SK-N-SH treated with all-trans-retinoic acid at 6 μM for 48 hours (cell line): Measurements from ENCODE around the gene EVI5.

Source experiments
- ARNTL ChIP-seq: fragments of 450-650 bp; formaldehyde crosslinking; IDR thresholded peaks from 2 replicates; pipeline ENCODE4 v1.5.0; 2020; ENCODE audit warnings: low read depth, mild to moderate bottlenecking, moderate library complexity, borderline replicate concordance
- CSRNP3 ChIP-seq: fragments of 250-450 bp; sonication (Bioruptor Pico); IDR thresholded peaks from 2 replicates; pipeline ENCODE4 v1.5.1; 2021; ENCODE audit warnings: mild to moderate bottlenecking, moderate library complexity
- POU6F1 ChIP-seq: fragments of 250-450 bp; sonication (Bioruptor Pico); IDR thresholded peaks from 2 replicates; pipeline ENCODE4 v1.8.0; 2021; ENCODE audit warnings: low read depth, mild to moderate bottlenecking, moderate library complexity, borderline replicate concordance
- PPARA ChIP-seq: fragments of 250-450 bp; sonication (Bioruptor Pico); IDR thresholded peaks from 2 replicates; pipeline ENCODE4 v1.5.0; 2020; ENCODE audit warnings: mild to moderate bottlenecking, borderline replicate concordance
- TSHZ2 ChIP-seq: fragments of 250-450 bp; sonication (Bioruptor Pico); IDR thresholded peaks from 2 replicates; pipeline ENCODE4 v1.5.0; 2020; ENCODE audit warnings: mild to moderate bottlenecking, moderate library complexity
- ZFP3 ChIP-seq: fragments of 250-450 bp; sonication (Bioruptor Pico); IDR thresholded peaks from 2 replicates; pipeline ENCODE4 v1.5.0; 2020; ENCODE audit warnings: mild to moderate bottlenecking, moderate library complexity
- ZNF70 ChIP-seq: fragments of 450-650 bp; formaldehyde crosslinking; IDR thresholded peaks from 2 replicates; pipeline ENCODE4 v1.5.0; 2020; ENCODE audit warnings: mild to moderate bottlenecking, moderate library complexity

- TF ChIP-seq ZNF70 (no peak), ZFP3 (CRISPR knock-in tag) (no peak), ARNTL (CRISPR knock-in tag) (no peak), PPARA (CRISPR knock-in tag) (no peak), POU6F1 (CRISPR knock-in tag) (no peak), TSHZ2 (CRISPR knock-in tag) (no peak), CSRNP3 (CRISPR knock-in tag) (no peak)
These were observed 7.5 kb upstream of the EVI5 start for GRCh38 chr1:92792340-92792782.
